Measurements from ENCODE around the gene IGFL4.

Gene IGFL4

DNA sequence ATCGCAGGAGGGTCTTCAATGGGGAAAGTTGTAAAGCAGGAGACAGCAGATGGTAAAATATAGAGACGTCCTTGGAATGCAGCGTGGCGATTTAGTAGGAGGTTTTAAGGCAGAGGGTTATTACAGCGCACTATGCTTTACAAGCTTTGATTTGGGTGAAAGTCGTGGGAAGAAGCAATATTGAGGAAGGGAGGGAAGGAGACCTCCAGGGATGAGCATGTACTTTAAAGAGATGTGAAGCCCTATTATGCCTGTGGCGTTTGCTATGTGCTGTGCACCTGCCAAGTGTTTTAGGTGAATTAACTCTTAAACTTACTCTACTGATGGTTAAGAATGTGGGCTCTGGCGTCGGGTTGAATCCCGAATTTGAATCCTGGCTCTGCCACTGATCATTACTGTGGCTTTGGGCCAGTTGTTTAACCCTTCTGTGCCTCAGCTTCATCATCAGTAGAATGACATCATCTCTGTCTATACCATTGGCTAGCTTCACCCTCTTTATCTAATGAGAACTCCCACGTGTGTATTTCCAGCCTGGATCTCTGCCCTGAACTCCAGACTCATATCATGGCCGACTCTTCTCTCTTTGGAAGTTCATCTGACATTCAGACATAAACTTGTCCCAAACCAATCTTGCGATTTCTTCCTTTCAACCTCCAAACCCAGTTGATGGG, 45.0 kb downstream of the IGFL4 start (continued):
- TF ChIP-seq ZNF175 (tag by site-specific recombination; IDR thresholded peaks at IDR 0.05) (no peak), ZNF777 (tag by site-specific recombination; IDR thresholded peaks at IDR 0.05; ENCODE audit: borderline replicate concordance) (no peak; the same call in 1 of the 2 replicates), ZNF335 (tag by site-specific recombination; conservative IDR thresholded peaks at IDR 0.05) (peak; percentile 56), ZNF548 (tag by site-specific recombination; IDR thresholded peaks at IDR 0.05) (no peak), ZNF24 (tag by site-specific recombination; IDR thresholded peaks at IDR 0.05) (0 out of 2 replicates have a peak, but pooled peaks have one; percentile 8), ZFHX2 (tag by site-specific recombination; conservative IDR thresholded peaks at IDR 0.05) (peak; percentile 69), ZEB2 (tag by site-specific recombination; IDR thresholded peaks at IDR 0.05) (0 out of 2 replicates have a peak, but pooled peaks have one; percentile 19), ZNF785 (tag by site-specific recombination; IDR thresholded peaks at IDR 0.05) (0 out of 2 replicates have a peak, but pooled peaks have one; percentile 64), ZNF248 (tag by site-specific recombination; IDR thresholded peaks at IDR 0.05) (no peak), ZNF433 (tag by site-specific recombination; IDR thresholded peaks at IDR 0.05; ENCODE audit: low read depth) (no peak), ZNF629 (tag by site-specific recombination; IDR thresholded peaks at IDR 0.05) (peak; percentile 88), ZNF473 (tag by site-specific recombination; IDR thresholded peaks at IDR 0.05) (no peak), ELK4 (IDR thresholded peaks at IDR 0.05; ENCODE audit: borderline replicate concordance, low read depth, low read length) (no peak), SCRT1 (tag by site-specific recombination; IDR thresholded peaks at IDR 0.05; ENCODE audit: borderline replicate concordance) (no peak), ZSCAN23 (tag by site-specific recombination; IDR thresholded peaks at IDR 0.05) (no peak), SP2 (tag by site-specific recombination; IDR thresholded peaks at IDR 0.05) (no peak), ZNF121 (tag by site-specific recombination; IDR thresholded peaks at IDR 0.05) (no peak), REST (tag by site-specific recombination; IDR thresholded peaks at IDR 0.05) (no peak), KLF16 (tag by site-specific recombination; IDR thresholded peaks at IDR 0.05) (0 out of 2 replicates have a peak, but pooled peaks have one; percentile 2), YY1 (tag by site-specific recombination; IDR thresholded peaks at IDR 0.05) (no peak), PRDM1 (tag by site-specific recombination; IDR thresholded peaks at IDR 0.05) (peak; percentile 3; the same call in 1 of the 2 replicates), ZNF37A (tag by site-specific recombination; IDR thresholded peaks at IDR 0.05) (no peak), ZNF114 (tag by site-specific recombination; IDR thresholded peaks at IDR 0.05) (no peak), KLF1 (tag by site-specific recombination; IDR thresholded peaks at IDR 0.05) (0 out of 2 replicates have a peak, but pooled peaks have one; percentile 6), ZNF555 (tag by site-specific recombination; conservative IDR thresholded peaks at IDR 0.05) (no peak), ZNF157 (tag by site-specific recombination; IDR thresholded peaks at IDR 0.05) (no peak; the same call in 1 of the 2 replicates), ZBTB20 (tag by site-specific recombination; IDR thresholded peaks at IDR 0.05) (peak; percentile 82; the same call in 1 of the 2 replicates), ZNF148 (tag by site-specific recombination; IDR thresholded peaks at IDR 0.05; ENCODE audit: borderline replicate concordance) (no peak), MEIS1 (CRISPR knock-in tag; IDR thresholded peaks at IDR 0.05; ENCODE audit: borderline replicate concordance) (no peak), ZFP69B (tag by site-specific recombination; IDR thresholded peaks at IDR 0.05) (no peak)
- TF ChIP-seq, protein P1, sequence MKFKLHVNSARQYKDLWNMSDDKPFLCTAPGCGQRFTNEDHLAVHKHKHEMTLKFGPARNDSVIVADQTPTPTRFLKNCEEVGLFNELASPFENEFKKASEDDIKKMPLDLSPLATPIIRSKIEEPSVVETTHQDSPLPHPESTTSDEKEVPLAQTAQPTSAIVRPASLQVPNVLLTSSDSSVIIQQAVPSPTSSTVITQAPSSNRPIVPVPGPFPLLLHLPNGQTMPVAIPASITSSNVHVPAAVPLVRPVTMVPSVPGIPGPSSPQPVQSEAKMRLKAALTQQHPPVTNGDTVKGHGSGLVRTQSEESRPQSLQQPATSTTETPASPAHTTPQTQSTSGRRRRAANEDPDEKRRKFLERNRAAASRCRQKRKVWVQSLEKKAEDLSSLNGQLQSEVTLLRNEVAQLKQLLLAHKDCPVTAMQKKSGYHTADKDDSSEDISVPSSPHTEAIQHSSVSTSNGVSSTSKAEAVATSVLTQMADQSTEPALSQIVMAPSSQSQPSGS (tag by site-specific recombination; IDR thresholded peaks at IDR 0.05; ENCODE audit: low read depth) = peak; percentile 96
- TF ChIP-seq, protein P2, sequence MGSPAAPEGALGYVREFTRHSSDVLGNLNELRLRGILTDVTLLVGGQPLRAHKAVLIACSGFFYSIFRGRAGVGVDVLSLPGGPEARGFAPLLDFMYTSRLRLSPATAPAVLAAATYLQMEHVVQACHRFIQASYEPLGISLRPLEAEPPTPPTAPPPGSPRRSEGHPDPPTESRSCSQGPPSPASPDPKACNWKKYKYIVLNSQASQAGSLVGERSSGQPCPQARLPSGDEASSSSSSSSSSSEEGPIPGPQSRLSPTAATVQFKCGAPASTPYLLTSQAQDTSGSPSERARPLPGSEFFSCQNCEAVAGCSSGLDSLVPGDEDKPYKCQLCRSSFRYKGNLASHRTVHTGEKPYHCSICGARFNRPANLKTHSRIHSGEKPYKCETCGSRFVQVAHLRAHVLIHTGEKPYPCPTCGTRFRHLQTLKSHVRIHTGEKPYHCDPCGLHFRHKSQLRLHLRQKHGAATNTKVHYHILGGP (tag by site-specific recombination; IDR thresholded peaks at IDR 0.05) = 0 out of 2 replicates have a peak, but pooled peaks have one; percentile 25
